ENCODE results near the gene TTC27.

GRCh38 chr2:32862269-32863055 lies 234.6 kb downstream of the TTC27 start:
- TF ChIP-seq POLR2A (IDR thresholded peaks at IDR 0.05) (no peak), CTCF (IDR thresholded peaks at IDR 0.05) (no peak)

All from lower leg skin (tissue), 3 donors.